ENCODE results near the gene FHOD1. TPM values are rescaled to one million over a fixed set of nuclear protein-coding genes. Genes with fewer than 3 reads are reported as not detected.

FHOD1 gene
- polyA plus RNA-seq, 1 of the 3 experiments (the other 2 are of a cell fraction), result 70.9 TPM

DNA sequence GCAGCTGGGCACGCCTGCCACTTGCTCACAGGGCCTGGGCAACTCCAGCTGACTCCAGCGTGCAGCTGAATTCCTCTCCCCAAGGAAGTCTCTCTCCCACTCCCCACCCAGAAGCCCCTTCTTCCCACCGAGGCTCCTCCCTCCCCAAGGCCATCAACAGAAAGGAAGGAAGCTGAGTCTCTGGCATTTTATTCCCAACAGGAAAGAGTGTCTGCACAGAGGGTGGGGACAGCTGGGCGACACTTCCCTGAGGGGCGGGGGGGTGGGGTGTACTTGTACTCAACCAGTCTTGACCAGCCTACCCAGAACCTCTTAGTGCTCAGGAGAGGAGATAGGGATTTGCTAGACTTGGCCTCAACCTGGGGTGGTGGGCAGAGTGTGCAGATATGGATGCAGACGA, 57.2 kb downstream of the FHOD1 start, which contains the start of gene EXOC3L1:
Gene EXOC3L1 (minus strand): TSS at position 96 of the 400 bp plus-strand sequence. CDS start 460 bp downstream, outside the sequence.
- no peak within 1 kb of the TSS for H2AFZ ChIP-seq (ENCODE audit: low read depth)
- TF ChIP-seq, protein P1, sequence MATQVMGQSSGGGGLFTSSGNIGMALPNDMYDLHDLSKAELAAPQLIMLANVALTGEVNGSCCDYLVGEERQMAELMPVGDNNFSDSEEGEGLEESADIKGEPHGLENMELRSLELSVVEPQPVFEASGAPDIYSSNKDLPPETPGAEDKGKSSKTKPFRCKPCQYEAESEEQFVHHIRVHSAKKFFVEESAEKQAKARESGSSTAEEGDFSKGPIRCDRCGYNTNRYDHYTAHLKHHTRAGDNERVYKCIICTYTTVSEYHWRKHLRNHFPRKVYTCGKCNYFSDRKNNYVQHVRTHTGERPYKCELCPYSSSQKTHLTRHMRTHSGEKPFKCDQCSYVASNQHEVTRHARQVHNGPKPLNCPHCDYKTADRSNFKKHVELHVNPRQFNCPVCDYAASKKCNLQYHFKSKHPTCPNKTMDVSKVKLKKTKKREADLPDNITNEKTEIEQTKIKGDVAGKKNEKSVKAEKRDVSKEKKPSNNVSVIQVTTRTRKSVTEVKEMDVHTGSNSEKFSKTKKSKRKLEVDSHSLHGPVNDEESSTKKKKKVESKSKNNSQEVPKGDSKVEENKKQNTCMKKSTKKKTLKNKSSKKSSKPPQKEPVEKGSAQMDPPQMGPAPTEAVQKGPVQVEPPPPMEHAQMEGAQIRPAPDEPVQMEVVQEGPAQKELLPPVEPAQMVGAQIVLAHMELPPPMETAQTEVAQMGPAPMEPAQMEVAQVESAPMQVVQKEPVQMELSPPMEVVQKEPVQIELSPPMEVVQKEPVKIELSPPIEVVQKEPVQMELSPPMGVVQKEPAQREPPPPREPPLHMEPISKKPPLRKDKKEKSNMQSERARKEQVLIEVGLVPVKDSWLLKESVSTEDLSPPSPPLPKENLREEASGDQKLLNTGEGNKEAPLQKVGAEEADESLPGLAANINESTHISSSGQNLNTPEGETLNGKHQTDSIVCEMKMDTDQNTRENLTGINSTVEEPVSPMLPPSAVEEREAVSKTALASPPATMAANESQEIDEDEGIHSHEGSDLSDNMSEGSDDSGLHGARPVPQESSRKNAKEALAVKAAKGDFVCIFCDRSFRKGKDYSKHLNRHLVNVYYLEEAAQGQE (IDR thresholded peaks at IDR 0.05; ENCODE audit: low read depth, low read length), result no peak
- TF ChIP-seq NFIC (IDR thresholded peaks at IDR 0.05; ENCODE audit: borderline replicate concordance), result no peak
- TF ChIP-seq MXI1 (IDR thresholded peaks at IDR 0.05; ENCODE audit: low read depth, low read length), result no peak
- peaks cover 34% of the 10 kb centered on the region for H3K79me2 ChIP-seq (ENCODE audit: insufficient read depth)
- no peak within 1 kb of the TSS for H3K4me2 ChIP-seq
- H3F3A ChIP-seq (replicated peaks; ENCODE audit: insufficient read depth), result peaks cover 23% of the 10 kb centered on the region
- no peak for DNase-seq
- WGBS (ENCODE audit: low lambda C conversion rate), result 69% methylated on average over 5 of the region's 6 CpGs
- POLR2A ChIA-PET, result interaction anchor here (1.2 kb wide), 1 partner anchor 29 kb away, joined by 3 read pairs; no protein-coding TSS in a partner anchor
- H3K27ac ChIP-seq (ENCODE audit: low read depth in 2 of 2, low read length in 1 of 2), result no peak within 1 kb of the TSS
- H3K9me2 ChIP-seq, result no peaks in the 10 kb centered on the region
- H4K20me1 ChIP-seq (ENCODE audit: insufficient read depth), result peaks cover 21% of the 10 kb centered on the region
- no peaks in the 10 kb centered on the region for H3K27me3 ChIP-seq (ENCODE audit: insufficient read depth)
- no peak within 1 kb of the TSS for H3K9ac ChIP-seq
- H3K9me3 ChIP-seq, result no peaks in the 10 kb centered on the region
- CTCF ChIA-PET, result interaction anchor here (1.1 to 3.5 kb wide), 5 partner anchors 8 to 213 kb away, joined by 3 to 11 read pairs (median 4); partner anchors contain the start of gene NOL3
- peaks cover 5 to 21% of the 10 kb centered on the region in 2 experiments for H3K36me3 ChIP-seq (replicated peaks in 1 of 2; ENCODE audit: control insufficient read depth in 1 of 2, insufficient read depth in 2 of 2, low read length in 1 of 2)
- no peak within 1 kb of the TSS for H3K4me3 ChIP-seq (ENCODE audit: low read depth in 2 of 2, low read length in 1 of 2)
- peaks cover 25 to 29% of the 10 kb centered on the region in 2 experiments for H3K4me1 ChIP-seq (ENCODE audit: control insufficient read depth in 1 of 2, insufficient read depth in 2 of 2, low read depth in 1 of 2, low read length in 1 of 2)

- Histone ChIP-seq H3K27ac (ENCODE audit: low read depth in 2 of 2, low read length in 1 of 2) (no peak overlapping the region), H3K4me1 (ENCODE audit: control insufficient read depth in 1 of 2, insufficient read depth in 2 of 2, low read depth in 1 of 2, low read length in 1 of 2) (peaks cover 25 to 28% of the 10 kb centered on the region in 2 experiments), H3K4me2 (no peak overlapping the region), H4K20me1 (ENCODE audit: insufficient read depth) (peaks cover 16% of the 10 kb centered on the region), H3K9me3 (no peaks in the 10 kb centered on the region), H3K9me2 (no peaks in the 10 kb centered on the region), H3K9ac (no peak overlapping the region), H3K27me3 (ENCODE audit: insufficient read depth) (no peaks in the 10 kb centered on the region), H2AFZ (ENCODE audit: low read depth) (no peak overlapping the region), H3K36me3 (replicated peaks in 1 of 2; ENCODE audit: control insufficient read depth in 1 of 2, insufficient read depth in 2 of 2, low read length in 1 of 2) (peaks cover 0 to 9% of the 10 kb centered on the region in 2 experiments), H3F3A (replicated peaks; ENCODE audit: insufficient read depth) (peaks cover 22% of the 10 kb centered on the region), H3K4me3 (ENCODE audit: low read depth in 2 of 2, low read length in 1 of 2) (no peak overlapping the region), H3K79me2 (ENCODE audit: insufficient read depth) (peaks cover 22% of the 10 kb centered on the region)
- no peak for DNase-seq
- 91% methylated on average over 8 of the region's 15 CpGs for WGBS (ENCODE audit: low lambda C conversion rate)
- POLR2A ChIA-PET, result interaction anchor here (0.6 kb wide), 1 partner anchor 819 kb away, joined by 3 read pairs; no protein-coding TSS in a partner anchor
- TF ChIP-seq IRF3 (IDR thresholded peaks at IDR 0.05; ENCODE audit: low read depth, low read length) (no peak), EZH2phosphoT487 (IDR thresholded peaks at IDR 0.05; ENCODE audit: borderline replicate concordance, low read depth) (no peak), RFX5 (IDR thresholded peaks at IDR 0.05; ENCODE audit: low read length) (no peak), NRF1 (IDR thresholded peaks at IDR 0.05; ENCODE audit: low read depth, low read length) (no peak), GABPA (IDR thresholded peaks at IDR 0.05; ENCODE audit: low read depth) (no peak), RXRA (IDR thresholded peaks at IDR 0.05; ENCODE audit: borderline replicate concordance, low read depth) (no peak), MAX (IDR thresholded peaks at IDR 0.05; ENCODE audit: low read depth) (no peak), ELF1 (IDR thresholded peaks at IDR 0.05) (no peak), FOXJ3 (CRISPR knock-in tag; IDR thresholded peaks at IDR 0.05) (no peak), EP300 (IDR thresholded peaks at IDR 0.05; ENCODE audit: borderline replicate concordance in 1 of 2, low read depth in 1 of 2, low read length in 1 of 2) (no peak)
- TF ChIP-seq, protein P1 (IDR thresholded peaks at IDR 0.05; ENCODE audit: low read depth, low read length), result no peak
- TF ChIP-seq, protein P2, sequence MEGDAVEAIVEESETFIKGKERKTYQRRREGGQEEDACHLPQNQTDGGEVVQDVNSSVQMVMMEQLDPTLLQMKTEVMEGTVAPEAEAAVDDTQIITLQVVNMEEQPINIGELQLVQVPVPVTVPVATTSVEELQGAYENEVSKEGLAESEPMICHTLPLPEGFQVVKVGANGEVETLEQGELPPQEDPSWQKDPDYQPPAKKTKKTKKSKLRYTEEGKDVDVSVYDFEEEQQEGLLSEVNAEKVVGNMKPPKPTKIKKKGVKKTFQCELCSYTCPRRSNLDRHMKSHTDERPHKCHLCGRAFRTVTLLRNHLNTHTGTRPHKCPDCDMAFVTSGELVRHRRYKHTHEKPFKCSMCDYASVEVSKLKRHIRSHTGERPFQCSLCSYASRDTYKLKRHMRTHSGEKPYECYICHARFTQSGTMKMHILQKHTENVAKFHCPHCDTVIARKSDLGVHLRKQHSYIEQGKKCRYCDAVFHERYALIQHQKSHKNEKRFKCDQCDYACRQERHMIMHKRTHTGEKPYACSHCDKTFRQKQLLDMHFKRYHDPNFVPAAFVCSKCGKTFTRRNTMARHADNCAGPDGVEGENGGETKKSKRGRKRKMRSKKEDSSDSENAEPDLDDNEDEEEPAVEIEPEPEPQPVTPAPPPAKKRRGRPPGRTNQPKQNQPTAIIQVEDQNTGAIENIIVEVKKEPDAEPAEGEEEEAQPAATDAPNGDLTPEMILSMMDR (IDR thresholded peaks at IDR 0.05), result no peak
- CTCF ChIA-PET, result interaction anchor here (1.0 to 3.5 kb wide), 7 partner anchors 9 to 212 kb away, joined by 3 to 11 read pairs (median 3); partner anchors contain the start of gene NOL3
These were observed 58.5 kb downstream of the FHOD1 start for GRCh38 chr16:67188798-67189197.
